CD4-positive, alpha-beta T cell treated with Interleukin-6 for 4 hours (primary cell): ENCODE measurements around the gene MEGF11.
"Not testable (repeated sequence)": the region's sequence is repeated elsewhere in the genome, so short reads cannot be mapped to it uniquely, and the experiment has no call there.

Source experiments
- DNase-seq: peaks from one replicate; pipeline ENCODE4 v3.0.0-alpha.2; 2020; ENCODE audit warnings: mixed read lengths

Gene MEGF11

GRCh38 chr15:66270932-66271331, 17.4 kb upstream of the MEGF11 start:
- DNase-seq, result no peak

- DNase-seq, result no peak
These were observed 16.0 kb upstream of the MEGF11 start for GRCh38 chr15:66269326-66270090.

- no peak for DNase-seq
These were observed 11.4 kb upstream of the MEGF11 start for GRCh38 chr15:66264859-66265513.

GRCh38 chr15:66262837-66263236, 9.3 kb upstream of the MEGF11 start:
- DNase-seq, result not testable (repeated sequence)

DNA sequence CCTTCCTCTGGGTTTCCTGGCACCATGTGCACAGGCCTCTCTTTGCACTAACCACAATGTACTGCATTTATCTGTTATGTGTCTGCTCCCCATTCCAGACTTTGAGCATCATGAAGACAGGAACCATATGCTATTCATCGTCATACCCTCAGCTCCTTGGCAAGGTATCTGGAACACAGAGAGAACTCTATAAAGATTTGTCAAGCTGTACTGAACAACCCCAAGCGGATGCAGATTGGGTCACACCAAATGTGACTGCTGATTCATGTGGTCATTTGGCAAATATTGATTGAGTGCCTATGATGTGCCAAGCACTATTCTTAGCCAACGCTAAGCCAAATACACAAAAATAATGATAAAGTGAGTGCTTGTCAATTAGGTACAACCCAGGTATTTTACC, 7.5 kb upstream of the MEGF11 start:
- DNase-seq, result no peak

DNA sequence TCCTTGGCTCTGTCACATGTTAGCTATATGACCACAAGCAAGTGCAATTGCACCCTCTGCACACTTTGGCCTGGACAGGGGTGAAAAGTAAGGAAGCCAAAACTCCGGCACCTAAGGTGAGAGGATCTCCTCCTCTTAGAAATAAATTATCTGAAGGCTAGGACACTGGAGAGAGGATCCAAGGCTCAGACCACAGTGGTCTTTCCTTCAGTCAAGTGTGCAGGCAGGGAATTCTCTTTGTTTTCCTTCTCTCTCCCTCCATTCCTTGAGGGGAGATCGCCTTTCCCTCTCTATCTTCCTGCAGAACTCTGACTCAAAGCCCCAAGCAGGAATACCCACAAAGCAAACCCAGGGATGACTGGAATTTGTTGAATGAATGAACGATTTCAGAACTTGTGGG, 3.1 kb upstream of the MEGF11 start:
- DNase-seq, result no peak

DNA sequence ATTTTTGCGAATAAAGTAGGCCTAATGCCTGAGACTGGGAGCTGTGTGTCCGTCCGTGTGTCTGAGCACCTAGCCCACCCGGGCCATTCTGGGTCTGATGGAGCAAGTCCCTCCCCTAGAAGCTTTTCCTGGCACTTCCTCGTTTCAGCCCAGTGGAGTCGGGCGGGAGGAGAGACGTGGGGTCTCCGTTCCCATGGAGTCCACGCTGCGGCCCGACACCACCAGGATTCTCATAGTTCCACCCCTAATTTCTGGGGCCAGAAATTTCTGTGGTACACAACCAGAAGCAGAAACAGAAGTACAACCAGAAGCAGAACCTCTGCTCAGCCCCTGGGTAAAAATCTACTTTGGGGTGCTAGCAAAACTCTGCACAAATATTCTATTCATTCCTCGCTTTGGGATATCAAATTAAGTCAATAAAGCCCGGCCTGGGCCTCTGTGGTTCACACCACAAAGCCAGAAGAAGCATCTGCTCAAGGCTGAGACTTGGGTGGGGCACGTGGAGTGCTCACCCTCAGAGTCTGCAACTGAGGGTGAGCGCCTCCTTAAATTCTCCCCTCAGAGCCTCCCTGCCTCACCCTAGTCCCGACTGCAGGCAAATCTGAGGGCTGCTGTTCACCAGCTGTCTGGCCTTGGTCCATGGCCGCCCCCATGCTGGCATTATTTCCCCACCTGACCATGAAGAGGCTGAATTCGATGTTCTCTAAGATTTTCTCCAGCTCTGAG, 1.6 kb upstream of the MEGF11 start:
- DNase-seq, result no peak

GRCh38 chr15:66254089-66254950, 770 bp upstream of the MEGF11 start:
- DNase-seq, result peak; percentile 2

DNA sequence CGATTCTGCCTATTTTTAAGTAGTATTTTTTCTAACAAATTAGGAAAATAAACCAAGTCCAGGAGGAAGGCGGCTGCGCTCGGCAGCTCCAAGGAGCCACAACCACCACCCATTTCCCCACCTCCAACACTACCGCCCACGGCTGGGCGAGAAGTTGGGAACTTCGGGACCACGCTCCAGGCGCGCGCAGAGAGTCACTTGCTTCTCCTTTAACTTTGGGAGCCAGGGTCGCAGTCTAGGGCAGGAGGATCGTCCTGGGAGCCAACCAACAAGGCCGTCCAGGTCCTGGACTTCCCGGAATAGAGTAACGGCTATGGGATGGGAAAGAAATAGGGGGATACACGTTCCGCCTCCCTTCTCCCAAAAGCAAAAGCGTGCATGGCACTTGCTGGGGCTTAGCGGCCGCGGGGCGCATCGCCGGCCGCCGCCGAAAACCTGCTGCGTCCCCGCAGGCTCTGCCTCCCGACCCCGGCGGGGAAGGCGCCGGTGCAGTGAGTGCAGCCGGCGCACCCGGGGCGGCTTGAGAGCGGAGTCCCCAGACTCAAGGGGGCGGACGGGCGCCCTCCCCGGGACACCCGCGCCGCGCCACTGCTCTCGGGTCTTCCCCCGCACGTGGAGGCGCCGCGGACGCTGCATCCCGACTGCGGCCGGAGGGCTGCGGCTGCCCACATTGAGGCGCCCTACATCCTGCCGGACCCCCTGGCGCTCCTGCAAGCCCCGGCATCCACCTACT, 699 bp downstream of the MEGF11 start:
- peak; percentile 16 for DNase-seq

GRCh38 chr15:66251790-66252684, 1.5 kb downstream of the MEGF11 start:
- DNase-seq, result peak; percentile 60

DNA sequence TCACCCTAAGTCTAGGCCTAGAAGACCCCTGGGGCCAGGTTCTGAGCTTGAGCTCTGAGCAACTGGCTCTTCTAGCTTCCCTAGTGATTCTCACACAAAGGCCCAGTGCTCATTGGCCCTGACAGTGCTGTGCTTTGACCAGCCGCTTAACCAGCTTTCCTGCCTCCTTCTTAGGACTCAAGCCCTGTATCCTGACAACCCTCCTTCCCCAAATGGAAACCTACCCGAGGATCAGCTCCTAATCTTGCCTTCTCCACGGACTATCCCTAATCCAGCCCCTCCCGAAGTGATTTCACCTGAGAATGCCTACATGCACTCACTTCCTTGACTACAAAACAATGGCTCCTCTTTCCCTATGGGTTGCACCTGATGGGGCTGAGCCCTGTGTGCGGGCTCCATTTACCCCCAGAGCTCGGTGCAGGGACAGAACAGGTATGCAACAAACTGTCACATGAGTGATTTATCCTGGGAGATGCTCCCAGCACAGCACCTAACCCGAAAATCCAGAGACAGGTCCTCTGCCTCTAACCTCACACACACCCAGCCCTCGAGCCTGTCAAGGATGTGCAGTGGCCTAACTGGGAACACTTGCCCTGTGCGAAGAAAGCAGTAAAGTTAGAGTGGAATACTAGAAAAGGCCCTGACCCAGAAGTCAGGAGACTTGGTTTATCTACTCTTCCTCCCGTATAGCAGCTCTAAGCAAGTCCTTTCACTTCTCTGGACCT, 2.3 kb downstream of the MEGF11 start:
- DNase-seq, result no peak

DNA sequence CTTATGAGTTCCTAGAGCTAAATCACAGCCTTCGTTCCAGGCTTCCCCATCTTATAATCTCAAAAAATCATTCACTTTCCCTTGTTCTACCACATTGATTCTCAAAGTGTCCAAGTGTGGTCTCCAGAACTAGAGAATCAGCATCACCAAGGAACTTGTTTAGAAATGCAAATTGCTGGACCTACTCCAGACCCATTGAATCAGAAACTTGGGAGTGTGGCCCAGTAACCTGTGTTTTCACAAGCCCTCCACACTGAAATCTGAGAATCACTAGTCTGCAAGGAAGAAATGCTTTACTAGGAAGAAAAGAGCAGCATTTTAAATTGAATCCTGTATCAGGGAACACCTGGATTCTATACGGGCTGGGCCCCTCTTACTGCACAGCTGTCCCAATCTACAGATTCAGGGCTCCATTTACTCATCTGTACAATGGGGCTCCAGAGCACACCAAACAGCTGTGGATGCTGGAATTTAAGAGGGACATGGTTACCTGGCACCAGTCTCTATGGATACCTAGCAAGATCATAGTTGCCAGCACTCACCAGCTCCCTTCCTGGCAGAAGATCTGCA, 3.9 kb downstream of the MEGF11 start:
- DNase-seq, result no peak

- no peak for DNase-seq
These were observed 6.6 kb downstream of the MEGF11 start for GRCh38 chr15:66246937-66247336.

DNA sequence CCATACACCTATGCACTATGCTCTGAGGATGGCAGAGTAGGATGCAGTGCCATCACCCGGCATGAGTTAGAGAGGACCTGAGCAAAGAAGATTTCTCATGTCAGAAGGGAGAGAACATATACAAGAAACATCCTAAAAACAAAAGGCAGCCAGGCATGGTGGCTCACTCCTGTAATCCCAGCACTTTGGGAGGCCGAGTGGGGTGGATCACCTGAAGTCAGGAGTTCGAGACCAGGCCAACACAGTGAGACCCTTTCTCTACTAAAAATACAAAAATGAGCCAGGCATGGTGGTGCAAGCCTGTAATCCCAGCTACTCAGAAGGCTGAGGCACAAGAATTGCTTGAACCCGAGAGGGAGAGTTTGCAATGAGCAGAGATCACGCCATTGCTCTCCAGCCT, 7.7 kb downstream of the MEGF11 start:
- not testable (repeated sequence) for DNase-seq

GRCh38 chr15:66241908-66242285, 11.7 kb downstream of the MEGF11 start:
- DNase-seq, result no peak

GRCh38 chr15:66241087-66241907, 12.3 kb downstream of the MEGF11 start:
- DNase-seq, result no peak

DNA sequence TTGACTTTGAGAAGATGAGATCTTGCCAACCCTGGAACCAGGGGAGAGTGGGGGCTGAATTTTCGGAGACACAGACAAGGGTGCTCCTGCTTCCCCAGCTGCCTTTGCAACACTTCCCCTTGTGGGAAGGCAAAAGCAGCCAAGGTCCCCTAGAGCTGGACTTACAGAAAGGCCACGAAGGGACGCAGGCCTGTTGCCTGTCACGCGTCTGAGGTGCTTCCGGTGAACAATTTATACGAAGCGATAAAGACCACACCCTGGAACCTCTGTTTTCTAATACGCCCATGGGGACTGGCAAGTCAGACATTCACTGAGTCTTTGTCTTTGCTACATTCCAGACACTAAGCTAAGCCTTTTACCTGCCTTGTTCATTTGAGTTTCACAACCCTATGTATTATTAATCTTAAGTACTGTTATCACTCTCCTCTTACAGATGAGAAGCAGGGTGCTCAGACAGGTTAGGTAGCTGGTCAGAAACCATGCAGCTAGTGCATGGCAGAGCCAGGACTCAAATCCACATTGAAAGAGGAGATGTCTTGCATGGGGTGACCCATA, 13.2 kb downstream of the MEGF11 start:
- DNase-seq, result no peak

DNA sequence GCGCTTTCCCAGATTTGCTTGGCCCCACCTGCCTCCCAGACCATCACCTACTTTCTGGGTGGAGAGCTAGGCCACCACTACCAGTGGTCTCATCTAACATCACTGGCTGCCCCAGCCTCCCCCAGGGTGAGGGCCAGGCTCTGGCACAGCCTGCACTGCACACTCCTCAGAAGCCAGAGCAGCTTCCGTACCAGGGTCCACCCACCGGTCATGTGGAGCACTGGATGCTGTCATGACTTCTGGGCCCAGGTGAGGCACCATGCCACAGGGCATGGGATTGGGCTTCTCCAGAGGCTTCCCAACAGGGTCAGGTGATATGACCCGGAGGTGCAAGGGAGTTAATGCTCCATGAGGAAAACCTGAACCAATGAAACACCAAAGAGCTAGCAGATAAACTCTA, 14.0 kb downstream of the MEGF11 start:
- DNase-seq, result no peak

DNA sequence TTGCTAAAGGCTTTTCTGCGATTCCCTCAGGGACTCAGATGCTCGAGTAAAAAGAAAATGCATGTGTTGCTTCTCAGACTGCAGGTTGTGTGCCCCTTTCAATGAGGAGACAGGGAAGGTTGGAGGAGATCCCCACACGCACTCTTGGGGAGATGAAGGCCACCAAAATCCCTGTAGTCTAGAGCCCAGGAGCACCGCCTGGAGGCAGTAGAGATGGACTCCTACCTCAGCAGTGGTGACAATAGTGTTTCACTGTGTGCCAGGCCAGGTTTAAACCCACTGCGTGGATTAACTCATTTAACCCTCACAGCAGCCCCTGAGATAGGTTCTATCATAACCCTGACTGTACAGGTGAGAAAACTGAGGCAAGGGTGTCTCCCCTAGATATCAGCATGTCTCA, 15.2 kb downstream of the MEGF11 start:
- DNase-seq, result no peak
